HCT116 (cell line): ENCODE measurements around the gene CCNJ. TPM values are rescaled to one million over a fixed set of nuclear protein-coding genes. Genes with fewer than 3 reads are reported as not detected.

ENCODE experiments used
- ATAC-seq: fragments of 200-7000 bp; cut with Tn5 transposase; 2 replicates; pipeline ENCODE4 v1.9.1; 2020; ENCODE audit warnings: mild to moderate bottlenecking, moderate library complexity
- Bru-seq: library from RNA; stranded (reverse); fragments of 400-500 nt; gene quantifications from one replicate; lab custom pipeline; 2021; lab: Mats Ljungman, UMichigan
- BruChase-seq, 2 experiments: library from RNA; stranded (reverse); fragments of 400-500 nt; gene quantifications; one replicate each; lab custom pipeline; 2021; lab: Mats Ljungman, UMichigan
- BruUV-seq: library from RNA; stranded (reverse); fragments of 400-500 nt; replicated peaks from 2 replicates; lab custom pipeline; 2021; lab: Mats Ljungman, UMichigan
- CTCF ChIA-PET: fragments of 300-600 bp; sonication (Branson Sonifier 250); formaldehyde crosslinking; loops from one replicate; lab custom pipeline; 2021; ENCODE audit warnings: antibody characterized with exemption; lab: Charles Lee
- POLR2A ChIA-PET: fragments of 300-600, 350-600 bp; sonication (Branson Sonifier 250); formaldehyde crosslinking; loops from one replicate; lab custom pipeline; 2021; ENCODE audit warnings: antibody characterized with exemption; lab: Charles Lee
- RAD21 ChIA-PET, 2 experiments: fragments of 300-600 bp; sonication (Branson Sonifier 250); formaldehyde crosslinking; loops; one replicate each; lab custom pipeline; 2023; ENCODE audit warnings: low total read pairs in 2 of 2; ENCODE audit not compliant: uncharacterized antibody in 2 of 2, unreplicated experiment in 2 of 2, low non-redundant PET in 1 of 2; lab: Charles Lee
- DNase-seq: peaks from one replicate; pipeline ENCODE4 v3.0.0-alpha.2; 2010; ENCODE audit warnings: low read depth, low spot score
- H2AFZ ChIP-seq: fragments of 200-600 bp; shearing (Covaris generic), sonication (generic); 2 replicates; pipeline ENCODE4 v1.6.1; 2017; ENCODE audit warnings: low read depth, mixed run types, mixed read lengths, antibody characterized with exemption, low read length; ENCODE audit not compliant: poor library complexity, severe bottlenecking
- H3K27ac ChIP-seq: 2 replicates; pipeline ENCODE4 v1.5.1; 2012; ENCODE audit warnings: low read depth, low read length
- H3K27me3 ChIP-seq: fragments of 200-600 bp; sonication (generic); 2 replicates; pipeline ENCODE4 v1.6.1; 2016; ENCODE audit warnings: mixed run types, low read length, mixed read lengths; ENCODE audit not compliant: insufficient read depth
- H3K36me3 ChIP-seq, 2 experiments: fragments of 200-500 bp in 1 of 2; fragments of 200-600 bp in 1 of 2; sonication (Bioruptor generic) in 1 of 2; sonication (generic) in 1 of 2; 2 replicates each; pipeline versions ENCODE4 v1.5.1 to v1.6.1; 2014 to 2016; ENCODE audit warnings: low read length in 2 of 2, inconsistent platforms in 1 of 2, mixed read lengths in 1 of 2, mixed run types in 1 of 2; ENCODE audit not compliant: insufficient read depth in 2 of 2, control insufficient read depth in 1 of 2
- H3K4me1 ChIP-seq, 2 experiments: fragments of 200-600 bp in 1 of 2; sonication (generic) in 1 of 2; 2 replicates each; pipeline versions ENCODE4 v1.5.1 to v1.6.1; 2012 to 2017; ENCODE audit warnings: low read length in 2 of 2, inconsistent platforms in 1 of 2, mild to moderate bottlenecking in 1 of 2, mixed read lengths in 1 of 2, mixed run types in 1 of 2, moderate library complexity in 1 of 2; ENCODE audit not compliant: insufficient read depth in 2 of 2, control insufficient read depth in 1 of 2
- H3K4me2 ChIP-seq: fragments of 200-600 bp; sonication (generic); 2 replicates; pipeline ENCODE4 v1.6.1; 2017; ENCODE audit warnings: mixed run types, low read length, mixed read lengths
- H3K4me3 ChIP-seq, 2 experiments: fragments of 200-600 bp in 1 of 2; sonication (generic) in 1 of 2; replicated peaks in 1 of 2; 2 replicates each; pipeline ENCODE4 v1.5.1; 2011 to 2016; ENCODE audit warnings: low read length in 2 of 2, control low read depth in 1 of 2, low read depth in 1 of 2, mild to moderate bottlenecking in 1 of 2, mixed read lengths in 1 of 2, mixed run types in 1 of 2
- H3K79me2 ChIP-seq: fragments of 200-600 bp; sonication (generic); 2 replicates; pipeline ENCODE4 v1.6.1; 2017; ENCODE audit warnings: mild to moderate bottlenecking, mixed run types, low read length, moderate library complexity, mixed read lengths; ENCODE audit not compliant: insufficient read depth
- H3K9ac ChIP-seq: fragments of 200-600 bp; sonication (generic); 2 replicates; pipeline ENCODE4 v1.6.1; 2016; ENCODE audit warnings: low read length, mixed read lengths
- H3K9me2 ChIP-seq: fragments of 200-600 bp; sonication (generic), shearing (Covaris generic); 2 replicates; pipeline ENCODE4 v1.6.1; 2017; ENCODE audit warnings: mixed run types, mild to moderate bottlenecking, moderate library complexity; ENCODE audit not compliant: insufficient read depth
- H3K9me3 ChIP-seq, 2 experiments: fragments of 200-500 bp in 1 of 2; fragments of 200-600 bp in 1 of 2; sonication (Bioruptor generic) in 1 of 2; sonication (generic) in 1 of 2; 2 replicates each; pipeline ENCODE4 v1.6.1; 2014 to 2017; ENCODE audit warnings: low read length in 2 of 2, mixed read lengths in 2 of 2, inconsistent platforms in 1 of 2, low read depth in 1 of 2, mild to moderate bottlenecking in 1 of 2, mixed run types in 1 of 2, moderate library complexity in 1 of 2; ENCODE audit not compliant: control insufficient read depth in 1 of 2, insufficient read depth in 1 of 2
- H4K20me1 ChIP-seq: fragments of 200-600 bp; sonication (generic), shearing (Covaris generic); 2 replicates; pipeline ENCODE4 v1.6.1; 2017; ENCODE audit warnings: mixed run types, mild to moderate bottlenecking, moderate library complexity; ENCODE audit not compliant: insufficient read depth
- CBX3 ChIP-seq: IDR thresholded peaks from 2 replicates; pipeline ENCODE4 v1.6.1; 2012; ENCODE audit warnings: low read depth
- CEBPB ChIP-seq: IDR thresholded peaks from 2 replicates; pipeline ENCODE4 v1.6.1; 2012; ENCODE audit warnings: low read depth
- EGR1 ChIP-seq: IDR thresholded peaks from 2 replicates; pipeline ENCODE4 v1.6.1; 2012; ENCODE audit warnings: low read depth
- ELF1 ChIP-seq: IDR thresholded peaks from 2 replicates; pipeline ENCODE4 v1.6.1; 2012; ENCODE audit warnings: low read depth, borderline replicate concordance
- FOSL1 ChIP-seq: IDR thresholded peaks from 2 replicates; pipeline ENCODE4 v1.6.1; 2012; ENCODE audit warnings: low read depth
- JUND ChIP-seq: IDR thresholded peaks from 2 replicates; pipeline ENCODE4 v1.6.1; 2012
- POLR2A ChIP-seq: IDR thresholded peaks from 2 replicates; pipeline ENCODE4 v1.7.0; 2011; ENCODE audit warnings: borderline replicate concordance; ENCODE audit not compliant: insufficient read depth, insufficient read length; ENCODE audit errors: extremely low read depth
- POLR2AphosphoS5 ChIP-seq: IDR thresholded peaks from 2 replicates; pipeline ENCODE4 v1.6.1; 2011; ENCODE audit warnings: mild to moderate bottlenecking, low read depth, low read length, moderate library complexity
- RAD21 ChIP-seq: IDR thresholded peaks from 2 replicates; pipeline ENCODE4 v1.6.1; 2012; ENCODE audit warnings: low read depth, mild to moderate bottlenecking
- SP1 ChIP-seq: IDR thresholded peaks from 2 replicates; pipeline ENCODE4 v1.6.1; 2012; ENCODE audit warnings: low read depth
- YY1 ChIP-seq: IDR thresholded peaks from 2 replicates; pipeline ENCODE4 v1.6.1; 2011; ENCODE audit warnings: low read length, low read depth, moderate library complexity, mild to moderate bottlenecking; ENCODE audit not compliant: insufficient replicate concordance; ENCODE audit errors: extremely low read depth
- ZFX ChIP-seq: fragments of 450-650 bp; IDR thresholded peaks from 2 replicates; pipeline ENCODE4 v1.6.1; 2017
- ZNF274 ChIP-seq: fragments of 200-500 bp; sonication (Bioruptor generic); IDR thresholded peaks from 2 replicates; pipeline ENCODE4 v1.6.1; 2014; ENCODE audit warnings: mild to moderate bottlenecking, low read depth, low read length, inconsistent platforms
- intact Hi-C: fragments of 100-400 bp; cut with micrococcal nuclease; formaldehyde crosslinking; loops from 2 replicates; pipeline ENCODE4 v1.10.0; 2022
- long read RNA-seq: library from polyadenylated mRNA; unstranded; transcript quantifications from one replicate; pipeline ENCODE4 v2.0.0, GENCODE V29; 2021; ENCODE audit not compliant: unreplicated experiment
- polyA plus RNA-seq: library from polyadenylated mRNA; unstranded; fragments of >200 nt; gene quantifications from 2 replicates; pipeline ENCODE4 v1.2.1, GENCODE V29; 2012; ENCODE audit warnings: missing spikeins
- total RNA-seq: library from RNA; stranded (reverse); gene quantifications from one replicate; pipeline ENCODE4 v1.2.1, GENCODE V29; 2021; ENCODE audit not compliant: unreplicated experiment
- TF ChIP-seq, protein P1 (sequence below): IDR thresholded peaks from 2 replicates; pipeline ENCODE4 v1.6.1; 2012; ENCODE audit warnings: low read depth
- TF ChIP-seq, protein P2 (sequence below), 3 experiments: fragments of 200-600 bp in 1 of 3; sonication (generic) in 1 of 3; IDR thresholded peaks in 2 of 3; conservative IDR thresholded peaks in 1 of 3; 2 replicates each; pipeline ENCODE4 v1.5.1; 2012 to 2017; ENCODE audit warnings: low read depth in 2 of 3, low read length in 2 of 3, antibody characterized with exemption in 1 of 3, borderline replicate concordance in 1 of 3, control low read depth in 1 of 3, mild to moderate bottlenecking in 1 of 3, mixed read lengths in 1 of 3, mixed run types in 1 of 3, moderate library complexity in 1 of 3; ENCODE audit not compliant: insufficient read depth in 1 of 3
- TF ChIP-seq, protein P3 (sequence below): IDR thresholded peaks from 2 replicates; pipeline ENCODE4 v1.6.1; 2012

CCNJ gene, protein sequence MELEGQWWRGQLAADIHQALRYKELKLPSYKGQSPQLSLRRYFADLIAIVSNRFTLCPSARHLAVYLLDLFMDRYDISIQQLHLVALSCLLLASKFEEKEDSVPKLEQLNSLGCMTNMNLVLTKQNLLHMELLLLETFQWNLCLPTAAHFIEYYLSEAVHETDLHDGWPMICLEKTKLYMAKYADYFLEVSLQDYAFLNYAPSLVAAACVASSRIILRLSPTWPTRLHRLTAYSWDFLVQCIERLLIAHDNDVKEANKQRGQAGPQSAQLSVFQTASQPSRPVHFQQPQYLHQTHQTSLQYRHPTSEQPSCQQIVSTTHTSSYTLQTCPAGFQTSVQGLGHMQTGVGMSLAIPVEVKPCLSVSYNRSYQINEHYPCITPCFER
- total RNA-seq (12.2 TPM), Bru-seq, nascent RNA (percentile 82 among the genes with signal in this experiment), BruChase-seq, experiment 1, labeled RNA remaining after a 6-hour chase (percentile 82 among the genes with signal in this experiment), BruChase-seq, experiment 2, labeled RNA remaining after a 2-hour chase (percentile 91 among the genes with signal in this experiment)
- polyA plus RNA-seq = 6.6 and 6.8 TPM in 2 replicates
- long read RNA-seq, full-length matches to known transcripts = 22 of 72 reads
- long read RNA-seq, partial matches to known transcripts = 23 of 72 reads
- long read RNA-seq, other reads (novel, unspliced or antisense) = 27 of 72 reads

DNA sequence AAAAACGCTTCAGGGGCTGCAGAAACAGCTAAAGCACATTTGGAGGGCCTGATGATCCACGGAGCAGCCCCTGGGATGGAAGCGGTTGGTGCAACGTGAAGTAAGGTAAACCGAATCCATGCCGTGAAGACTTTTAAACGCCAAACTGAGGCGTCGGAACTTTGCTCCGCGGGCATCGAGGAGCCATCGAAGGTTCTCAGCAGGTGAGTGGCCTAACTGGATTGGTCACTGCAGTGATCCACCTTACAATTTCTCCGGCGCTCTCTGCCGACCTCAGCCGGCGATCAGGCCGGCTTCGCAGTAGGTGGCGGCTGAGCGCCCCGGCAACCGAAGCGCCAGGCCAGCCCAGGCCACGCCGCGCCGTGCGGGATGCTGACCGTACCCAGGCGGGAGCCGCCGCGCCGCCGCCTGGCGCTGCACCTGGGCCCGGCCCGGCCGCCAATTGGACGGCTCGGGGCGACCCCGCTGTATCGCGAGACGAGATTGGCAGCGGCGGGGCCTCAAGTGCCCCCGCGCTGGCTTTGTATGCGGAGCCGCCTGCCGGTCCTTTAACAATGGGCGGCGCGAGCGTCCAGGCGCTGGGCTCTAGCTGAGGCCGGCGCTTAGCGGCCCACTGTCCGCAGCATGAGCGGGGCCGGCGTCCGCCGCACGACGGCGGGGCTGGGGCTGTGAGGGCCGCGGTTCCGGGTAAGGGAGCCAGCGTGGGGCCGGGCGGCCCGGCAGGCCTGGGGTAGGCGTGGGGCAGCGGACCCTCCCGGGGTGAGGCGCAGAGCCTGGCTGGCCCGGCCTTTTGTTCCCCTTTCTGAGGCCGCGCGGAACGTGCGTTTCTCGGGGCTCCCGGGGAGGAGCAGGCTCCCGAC is at the start of gene CCNJ:
TSS of gene CCNJ (plus strand) at position 551 of the 860 bp plus-strand sequence. CDS start 811 bp downstream, outside the sequence.
- no peaks in the 10 kb centered on the region for H3K27me3 ChIP-seq
- no peaks in the 10 kb centered on the region for H4K20me1 ChIP-seq
- H3K9me2 ChIP-seq = no peaks in the 10 kb centered on the region
- H3K9me3 ChIP-seq = no peaks in the 10 kb centered on the region
- H3K79me2 ChIP-seq = peaks cover 41% of the 10 kb centered on the region
- peak; percentile 92 for ATAC-seq
- peak; percentile 77 for DNase-seq
- POLR2A ChIA-PET = no interaction called here
- peak within 1 kb of the TSS; percentile 70 to 78 for H3K4me3 ChIP-seq
- H2AFZ ChIP-seq = peak within 1 kb of the TSS; percentile 57
- RAD21 ChIA-PET = no interaction called here
- H3K4me2 ChIP-seq = peak within 1 kb of the TSS; percentile 88
- CTCF ChIA-PET = interaction anchor here (0.9 to 1.0 kb wide), 2 partner anchors 26 kb away, joined by 3 read pairs; no protein-coding TSS in a partner anchor
- peak within 1 kb of the TSS; percentile 71 for H3K9ac ChIP-seq
- intact Hi-C loops = loop anchor here (5.0 to 10.0 kb wide), 2 partner anchors 79 to 252 kb away; no protein-coding TSS in a partner anchor
- BruUV-seq = no TSS peak
- H3K27ac ChIP-seq = peak within 1 kb of the TSS; percentile 70
- no peaks in the 10 kb centered on the region; a peak in 1 of 4 replicates for H3K36me3 ChIP-seq
- peaks cover 5 to 18% of the 10 kb centered on the region in 2 experiments for H3K4me1 ChIP-seq
- TF ChIP-seq JUND = no peak
- TF ChIP-seq ZNF274 = no peak
- peak; percentile 98 for TF ChIP-seq ZFX
- no peak for TF ChIP-seq ELF1
- TF ChIP-seq, protein P1, sequence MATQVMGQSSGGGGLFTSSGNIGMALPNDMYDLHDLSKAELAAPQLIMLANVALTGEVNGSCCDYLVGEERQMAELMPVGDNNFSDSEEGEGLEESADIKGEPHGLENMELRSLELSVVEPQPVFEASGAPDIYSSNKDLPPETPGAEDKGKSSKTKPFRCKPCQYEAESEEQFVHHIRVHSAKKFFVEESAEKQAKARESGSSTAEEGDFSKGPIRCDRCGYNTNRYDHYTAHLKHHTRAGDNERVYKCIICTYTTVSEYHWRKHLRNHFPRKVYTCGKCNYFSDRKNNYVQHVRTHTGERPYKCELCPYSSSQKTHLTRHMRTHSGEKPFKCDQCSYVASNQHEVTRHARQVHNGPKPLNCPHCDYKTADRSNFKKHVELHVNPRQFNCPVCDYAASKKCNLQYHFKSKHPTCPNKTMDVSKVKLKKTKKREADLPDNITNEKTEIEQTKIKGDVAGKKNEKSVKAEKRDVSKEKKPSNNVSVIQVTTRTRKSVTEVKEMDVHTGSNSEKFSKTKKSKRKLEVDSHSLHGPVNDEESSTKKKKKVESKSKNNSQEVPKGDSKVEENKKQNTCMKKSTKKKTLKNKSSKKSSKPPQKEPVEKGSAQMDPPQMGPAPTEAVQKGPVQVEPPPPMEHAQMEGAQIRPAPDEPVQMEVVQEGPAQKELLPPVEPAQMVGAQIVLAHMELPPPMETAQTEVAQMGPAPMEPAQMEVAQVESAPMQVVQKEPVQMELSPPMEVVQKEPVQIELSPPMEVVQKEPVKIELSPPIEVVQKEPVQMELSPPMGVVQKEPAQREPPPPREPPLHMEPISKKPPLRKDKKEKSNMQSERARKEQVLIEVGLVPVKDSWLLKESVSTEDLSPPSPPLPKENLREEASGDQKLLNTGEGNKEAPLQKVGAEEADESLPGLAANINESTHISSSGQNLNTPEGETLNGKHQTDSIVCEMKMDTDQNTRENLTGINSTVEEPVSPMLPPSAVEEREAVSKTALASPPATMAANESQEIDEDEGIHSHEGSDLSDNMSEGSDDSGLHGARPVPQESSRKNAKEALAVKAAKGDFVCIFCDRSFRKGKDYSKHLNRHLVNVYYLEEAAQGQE = no peak
- TF ChIP-seq, protein P2, sequence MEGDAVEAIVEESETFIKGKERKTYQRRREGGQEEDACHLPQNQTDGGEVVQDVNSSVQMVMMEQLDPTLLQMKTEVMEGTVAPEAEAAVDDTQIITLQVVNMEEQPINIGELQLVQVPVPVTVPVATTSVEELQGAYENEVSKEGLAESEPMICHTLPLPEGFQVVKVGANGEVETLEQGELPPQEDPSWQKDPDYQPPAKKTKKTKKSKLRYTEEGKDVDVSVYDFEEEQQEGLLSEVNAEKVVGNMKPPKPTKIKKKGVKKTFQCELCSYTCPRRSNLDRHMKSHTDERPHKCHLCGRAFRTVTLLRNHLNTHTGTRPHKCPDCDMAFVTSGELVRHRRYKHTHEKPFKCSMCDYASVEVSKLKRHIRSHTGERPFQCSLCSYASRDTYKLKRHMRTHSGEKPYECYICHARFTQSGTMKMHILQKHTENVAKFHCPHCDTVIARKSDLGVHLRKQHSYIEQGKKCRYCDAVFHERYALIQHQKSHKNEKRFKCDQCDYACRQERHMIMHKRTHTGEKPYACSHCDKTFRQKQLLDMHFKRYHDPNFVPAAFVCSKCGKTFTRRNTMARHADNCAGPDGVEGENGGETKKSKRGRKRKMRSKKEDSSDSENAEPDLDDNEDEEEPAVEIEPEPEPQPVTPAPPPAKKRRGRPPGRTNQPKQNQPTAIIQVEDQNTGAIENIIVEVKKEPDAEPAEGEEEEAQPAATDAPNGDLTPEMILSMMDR (IDR thresholded peaks at IDR 0.05 in 2 of 3, conservative IDR thresholded peaks at IDR 0.05 in 1 of 3; ENCODE audit: borderline replicate concordance in 1 of 3, insufficient read depth in 1 of 3, low read depth in 2 of 3, low read length in 2 of 3) = no peak
- no peak for TF ChIP-seq RAD21
- TF ChIP-seq CBX3 = peak; percentile 80
- TF ChIP-seq POLR2AphosphoS5 = peak; percentile 87; the same call in 1 of the 2 replicates
- no peak for TF ChIP-seq FOSL1
- peak; percentile 62 for TF ChIP-seq YY1
- TF ChIP-seq EGR1 = peak; percentile 49
- TF ChIP-seq CEBPB = no peak
- peak; percentile 80 for TF ChIP-seq SP1
- TF ChIP-seq, protein P3, sequence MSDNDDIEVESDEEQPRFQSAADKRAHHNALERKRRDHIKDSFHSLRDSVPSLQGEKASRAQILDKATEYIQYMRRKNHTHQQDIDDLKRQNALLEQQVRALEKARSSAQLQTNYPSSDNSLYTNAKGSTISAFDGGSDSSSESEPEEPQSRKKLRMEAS = peak; percentile 94
- TF ChIP-seq POLR2A = peak; percentile 80
